Breast epithelium (tissue), 4 donors: ENCODE data around the gene SLC22A14. TPM values are rescaled to one million over a fixed set of nuclear protein-coding genes. Genes with fewer than 3 reads are reported as not detected.
"Not testable (repeated sequence)": the region's sequence is repeated elsewhere in the genome, so short reads cannot be mapped to it uniquely, and the experiment has no call there.

Experiments
- DNase-seq, 2 donors: peaks; one replicate each; pipeline ENCODE4 v3.0.0-alpha.2; 2019; ENCODE audit warnings: low spot score in 2 of 2
- H3K27ac ChIP-seq, 2 donors: fragments of 200-600 bp; sonication (generic) in 1 of 2; one replicate each; pipeline ENCODE4 v1.5.1; 2016 to 2019; ENCODE audit warnings: mild to moderate bottlenecking in 1 of 2
- H3K27me3 ChIP-seq, 2 donors: fragments of 200-600 bp; sonication (generic) in 1 of 2; one replicate each; pipeline versions ENCODE4 v1.5.1 to v1.6.0; 2017 to 2019; ENCODE audit warnings: control low read depth in 1 of 2, mild to moderate bottlenecking in 1 of 2
- H3K36me3 ChIP-seq: fragments of 200-600 bp; one replicate; pipeline ENCODE4 v1.5.1; 2019
- H3K4me1 ChIP-seq, 2 donors: fragments of 200-600 bp; sonication (generic); one replicate each; pipeline ENCODE4 v1.5.1; 2016 to 2019; ENCODE audit warnings: control low read depth in 1 of 2
- H3K4me3 ChIP-seq, 3 donors: fragments of 200-600 bp; sonication (generic); 1 replicate in 2 of 3; 2 replicates in 1 of 3; pipeline ENCODE4 v1.5.1; 2016 to 2019; ENCODE audit warnings: mild to moderate bottlenecking in 3 of 3, moderate library complexity in 2 of 3
- H3K9me3 ChIP-seq, 2 donors: fragments of 200-600 bp; sonication (generic) in 1 of 2; one replicate each; pipeline ENCODE4 v1.5.1; 2016 to 2019; ENCODE audit warnings: control low read depth in 1 of 2
- CTCF ChIP-seq, 3 donors: fragments of 450-650 bp; IDR thresholded peaks; one replicate each; pipeline ENCODE4 v1.5.1; 2016 to 2017; ENCODE audit warnings: antibody characterized with exemption in 3 of 3, mild to moderate bottlenecking in 3 of 3, moderate library complexity in 3 of 3
- POLR2A ChIP-seq: fragments of 450-650 bp; IDR thresholded peaks from one replicate; pipeline ENCODE4 v1.6.1; 2016; ENCODE audit warnings: antibody characterized with exemption, mild to moderate bottlenecking, moderate library complexity
- POLR2AphosphoS5 ChIP-seq, 3 donors: sonication (generic); formaldehyde crosslinking; IDR thresholded peaks; one replicate each; pipeline ENCODE4 v1.6.1; 2017; ENCODE audit warnings: antibody characterized with exemption in 3 of 3
- intact Hi-C: fragments of 100-400 bp; cut with DNase I; formaldehyde crosslinking; loops from one replicate; pipeline ENCODE4 v1.15.1; 2023; ENCODE audit warnings: low total_unique reads
- total RNA-seq, 3 donors: library from RNA; depleted of rRNA; stranded (reverse); fragments of >200 nt; gene quantifications; one replicate each; pipeline ENCODE4 v1.1.0, GENCODE V29; 2016

The SLC22A14 gene
- total RNA-seq, result under 1 TPM in 1 of 3 donors, not detected in 2; 0.29 TPM

- Histone ChIP-seq H3K27ac (no peak within 1 kb of the TSS), H3K4me1 (no peaks in the 10 kb centered on the region), H3K27me3 (no peaks in the 10 kb centered on the region), H3K9me3 (no peaks in the 10 kb centered on the region), H3K36me3 (no peaks in the 10 kb centered on the region), H3K4me3 (no peak within 1 kb of the TSS)
- intact Hi-C loops, result no loop called here
- TF ChIP-seq POLR2A (no peak), POLR2AphosphoS5 (IDR thresholded peaks at IDR 0.05) (no peak), CTCF (IDR thresholded peaks at IDR 0.05) (no peak)
- no peak for DNase-seq
Observed at GRCh38 chr3:38281895-38282686, at the start of gene SLC22A14. SLC22A14 (plus strand) TSS chr3:38282294; CDS start chr3:38306027, 23,733 bp downstream.

- TF ChIP-seq POLR2A (no peak), CTCF (IDR thresholded peaks at IDR 0.05) (no peak), POLR2AphosphoS5 (IDR thresholded peaks at IDR 0.05) (no peak)
- DNase-seq, result no peak
- Histone ChIP-seq H3K27me3 (no peaks in the 10 kb centered on the region), H3K9me3 (peaks cover 0 to 8% of the 10 kb centered on the region in 2 donors), H3K4me1 (no peaks in the 10 kb centered on the region), H3K27ac (no peak overlapping the region), H3K4me3 (no peak overlapping the region), H3K36me3 (peaks cover 7% of the 10 kb centered on the region)
- intact Hi-C loops, result loop anchor here (10.0 kb wide), 1 partner anchor 58 kb away; no protein-coding TSS in a partner anchor
Observed at GRCh38 chr3:38232701-38233100, 49.4 kb upstream of the SLC22A14 start.

- intact Hi-C loops, result loop anchor here (5.0 to 10.0 kb wide), 2 partner anchors 61 to 377 kb away; no protein-coding TSS in a partner anchor
- no peak for DNase-seq
Observed at GRCh38 chr3:38235466-38235865, 46.6 kb upstream of the SLC22A14 start.

GRCh38 chr3:38238416-38239008 is 43.6 kb upstream of the SLC22A14 start:
- TF ChIP-seq POLR2A, result no peak
- TF ChIP-seq POLR2AphosphoS5 (IDR thresholded peaks at IDR 0.05), result no peak
- TF ChIP-seq CTCF (IDR thresholded peaks at IDR 0.05), result no peak

More at GRCh38 chr3:38235466-38235865, 46.6 kb upstream of the SLC22A14 start:
- Histone ChIP-seq H3K9me3 (peaks cover 0 to 23% of the 10 kb centered on the region in 2 donors), H3K4me3 (no peak overlapping the region), H3K27ac (no peak overlapping the region), H3K27me3 (no peaks in the 10 kb centered on the region), H3K36me3 (peaks cover 11% of the 10 kb centered on the region), H3K4me1 (no peaks in the 10 kb centered on the region)
- TF ChIP-seq CTCF (IDR thresholded peaks at IDR 0.05), result no peak
- no peak for TF ChIP-seq POLR2A
- no peak for TF ChIP-seq POLR2AphosphoS5 (IDR thresholded peaks at IDR 0.05)

GRCh38 chr3:38242812-38243211 is 39.3 kb upstream of the SLC22A14 start:
- H3K27me3 ChIP-seq, H3K4me1 ChIP-seq, H3K36me3 ChIP-seq, intact Hi-C loops, H3K27ac ChIP-seq, H3K4me3 ChIP-seq, DNase-seq: not testable (repeated sequence)
- peaks cover 0 to 14% of the 10 kb centered on the region in 2 donors for H3K9me3 ChIP-seq

More at GRCh38 chr3:38238416-38239008, 43.6 kb upstream of the SLC22A14 start:
- no peak for DNase-seq
- Histone ChIP-seq H3K9me3 (peaks cover 0 to 23% of the 10 kb centered on the region in 2 donors), H3K27ac (no peak overlapping the region), H3K4me3 (no peak overlapping the region), H3K27me3 (no peaks in the 10 kb centered on the region), H3K4me1 (no peaks in the 10 kb centered on the region), H3K36me3 (peaks cover 11% of the 10 kb centered on the region)
- intact Hi-C loops, result loop anchor here (5.0 to 10.0 kb wide), 2 partner anchors 64 to 374 kb away; no protein-coding TSS in a partner anchor
